Motor neuron (in vitro differentiated cells): Measurements from ENCODE around the gene MBD3. TPM values are rescaled to one million over a fixed set of nuclear protein-coding genes. Genes with fewer than 3 reads are reported as not detected.

Experiments
- ATAC-seq, 8 experiments: fragments of 200-7000 bp; cut with Tn5 transposase; replicated peaks in 6 of 8; 2 replicates each; pipeline ENCODE4 v1.8.0; 2021; ENCODE audit warnings: mild to moderate bottlenecking in 8 of 8, moderate library complexity in 8 of 8
- H3K27ac ChIP-seq, 2 donors: fragments of 250-450 bp; sonication (Bioruptor Pico); 2 replicates each; pipeline ENCODE4 v1.9.0; 2021; ENCODE audit warnings: antibody characterized with exemption in 2 of 2, mild to moderate bottlenecking in 2 of 2, moderate library complexity in 1 of 2
- H3K4me1 ChIP-seq, 2 donors: fragments of 250-450 bp; sonication (Bioruptor Pico); replicated peaks in 1 of 2; 2 replicates each; pipeline ENCODE4 v1.6.1; 2021; ENCODE audit warnings: antibody characterized with exemption in 2 of 2, mild to moderate bottlenecking in 2 of 2, moderate library complexity in 1 of 2
- H3K4me3 ChIP-seq, 5 donors: fragments of 250-450 bp; sonication (Bioruptor Pico); 2 replicates each; pipeline ENCODE4 v1.9.0; 2021; ENCODE audit warnings: antibody characterized with exemption in 5 of 5, mild to moderate bottlenecking in 5 of 5, moderate library complexity in 4 of 5
- WGBS, 10 experiments: fragments of 450-650 bp; shearing (Covaris generic); methylation state at CpG; one replicate each; pipeline ENCODE4 v1.0.0; 2022; 5-methylcytosine and 5-hydroxymethylcytosine counted together
- in situ Hi-C, 9 experiments: fragments of 400-800 bp; cut with MboI; loops; one replicate each; pipeline ENCODE4 v1.15.0; 2021; ENCODE audit warnings: low sequenced_read_pairs in 9 of 9, low pct_unique_long_range_greater_than_20kb in 2 of 9; ENCODE audit not compliant: unreplicated experiment in 9 of 9
- total RNA-seq, 8 experiments: library from RNA; unstranded; fragments of 300-600 nt; gene quantifications; 2 replicates each; pipeline versions ENCODE4 v1.2.3 to v1.2.4, GENCODE V29; 2022

The MBD3 gene
- total RNA-seq, 8 experiments from 2014 or later = 37.0 to 114 (median 54.7) TPM

DNA sequence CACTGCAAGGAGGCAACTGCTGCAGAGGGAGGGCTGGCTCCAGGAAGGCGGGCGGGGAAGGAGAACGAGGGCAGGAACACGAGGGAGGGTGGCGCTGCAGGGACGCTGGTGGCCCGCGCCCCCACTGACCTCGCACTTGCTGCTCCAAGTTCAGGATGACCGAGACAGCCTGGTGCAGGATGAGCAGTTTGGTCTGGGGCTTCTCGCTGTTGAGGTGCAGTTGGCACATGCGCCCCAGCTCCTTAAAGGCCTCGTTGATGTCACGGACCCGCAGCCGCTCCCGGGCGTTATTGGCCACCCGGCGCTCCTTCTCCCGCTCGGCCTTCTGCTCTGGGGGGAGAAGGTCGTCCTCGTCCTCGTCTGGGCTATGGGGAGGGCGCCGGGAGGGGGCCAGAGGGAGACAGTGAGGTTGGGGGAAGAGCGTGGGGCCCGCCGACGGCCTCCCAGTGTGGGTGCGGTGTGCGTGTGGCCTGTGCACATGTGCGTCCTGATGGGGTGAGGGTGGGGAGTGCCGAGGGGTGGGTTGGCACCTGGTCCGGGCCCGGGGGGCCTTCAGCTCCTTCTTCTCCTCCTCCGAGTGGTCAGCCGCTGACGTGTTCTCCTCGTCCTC is 22.6 kb upstream of the MBD3 start:
- no peaks in the 10 kb centered on the region for H3K4me1 ChIP-seq
- no peak overlapping the region for H3K4me3 ChIP-seq
- no peak overlapping the region for H3K27ac ChIP-seq
- ATAC-seq = no peak
- WGBS, 10 experiments = 70 to 100% (median 97%) methylated on average over 1 to 5 of the region's 41 CpGs; no CpG with 5 or more reads in 5 of the 10 experiments
- in situ Hi-C loops = no loop called here

DNA sequence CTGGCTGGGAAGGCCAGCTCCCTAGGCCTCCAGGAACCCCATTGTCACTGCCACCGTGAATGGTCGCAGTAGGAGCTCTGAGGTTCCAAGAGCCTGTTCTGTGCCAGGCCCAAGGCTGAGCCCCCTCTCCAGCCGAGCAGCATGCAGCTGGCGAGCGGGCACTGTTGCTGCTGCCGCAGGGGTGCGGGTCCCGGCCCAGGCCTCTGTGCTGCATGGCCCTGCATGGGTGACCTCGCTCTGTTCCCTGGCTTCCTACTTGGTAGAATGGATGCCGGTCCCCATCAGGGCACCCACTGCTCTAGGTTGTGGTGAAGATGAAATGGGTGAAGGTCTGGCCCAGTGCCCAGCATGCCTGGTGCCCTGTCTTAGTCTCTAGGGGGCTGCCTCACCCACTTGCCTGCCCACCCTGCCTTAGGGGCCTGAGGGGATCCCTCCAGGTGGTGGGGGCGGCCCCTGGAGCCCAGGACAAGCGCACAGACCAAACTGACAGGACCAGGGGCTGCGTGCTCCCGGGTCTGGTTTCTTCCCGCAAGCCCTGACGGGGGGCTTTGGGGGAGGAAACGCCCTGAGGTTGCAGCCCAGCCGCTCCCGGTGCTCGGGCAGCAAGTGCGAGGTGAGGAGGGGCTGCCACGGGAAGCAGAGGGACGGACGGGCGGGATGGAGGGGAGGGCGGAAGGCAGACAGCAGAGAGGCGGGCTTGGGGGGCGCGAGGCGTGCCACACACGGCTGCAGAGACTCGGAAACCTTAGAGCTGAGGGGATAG is 21.3 kb upstream of the MBD3 start:
- no peaks in the 10 kb centered on the region for H3K4me1 ChIP-seq
- in situ Hi-C loops = no loop called here
- H3K27ac ChIP-seq = no peak overlapping the region
- H3K4me3 ChIP-seq = no peak overlapping the region
- 100% methylated on average over 1 to 3 of the region's 32 CpGs; no CpG with 5 or more reads in 7 of the 10 experiments for WGBS, 10 experiments
- ATAC-seq = no peak

DNA sequence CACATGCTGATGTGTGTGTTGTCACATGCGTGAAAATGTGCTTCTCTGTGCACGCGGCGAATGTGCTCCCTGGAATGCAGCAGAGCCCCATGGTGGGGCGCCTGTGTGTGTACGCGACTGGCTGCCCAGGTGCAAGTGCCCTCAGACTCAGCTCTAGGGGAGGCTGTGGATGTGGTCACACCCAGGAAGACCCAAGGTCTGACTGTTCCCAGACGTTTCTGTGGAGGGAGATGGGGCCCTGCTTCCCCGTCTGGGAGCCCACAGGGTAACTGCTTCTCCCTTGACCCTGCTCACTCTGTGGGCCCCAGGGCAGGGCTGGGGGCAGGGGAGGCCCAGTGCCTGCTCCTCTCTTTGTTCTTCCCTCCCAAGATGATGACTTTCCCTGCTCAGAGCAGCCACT is 20.5 kb upstream of the MBD3 start:
- no peak overlapping the region for H3K27ac ChIP-seq
- no peaks in the 10 kb centered on the region for H3K4me1 ChIP-seq
- peak in 3 of 8 experiments; percentile 10 to 15 (median 14) for ATAC-seq
- H3K4me3 ChIP-seq = no peak overlapping the region
- in situ Hi-C loops = no loop called here
- no CpG with 5 or more reads among the region's 9 CpGs for WGBS, 10 experiments

DNA sequence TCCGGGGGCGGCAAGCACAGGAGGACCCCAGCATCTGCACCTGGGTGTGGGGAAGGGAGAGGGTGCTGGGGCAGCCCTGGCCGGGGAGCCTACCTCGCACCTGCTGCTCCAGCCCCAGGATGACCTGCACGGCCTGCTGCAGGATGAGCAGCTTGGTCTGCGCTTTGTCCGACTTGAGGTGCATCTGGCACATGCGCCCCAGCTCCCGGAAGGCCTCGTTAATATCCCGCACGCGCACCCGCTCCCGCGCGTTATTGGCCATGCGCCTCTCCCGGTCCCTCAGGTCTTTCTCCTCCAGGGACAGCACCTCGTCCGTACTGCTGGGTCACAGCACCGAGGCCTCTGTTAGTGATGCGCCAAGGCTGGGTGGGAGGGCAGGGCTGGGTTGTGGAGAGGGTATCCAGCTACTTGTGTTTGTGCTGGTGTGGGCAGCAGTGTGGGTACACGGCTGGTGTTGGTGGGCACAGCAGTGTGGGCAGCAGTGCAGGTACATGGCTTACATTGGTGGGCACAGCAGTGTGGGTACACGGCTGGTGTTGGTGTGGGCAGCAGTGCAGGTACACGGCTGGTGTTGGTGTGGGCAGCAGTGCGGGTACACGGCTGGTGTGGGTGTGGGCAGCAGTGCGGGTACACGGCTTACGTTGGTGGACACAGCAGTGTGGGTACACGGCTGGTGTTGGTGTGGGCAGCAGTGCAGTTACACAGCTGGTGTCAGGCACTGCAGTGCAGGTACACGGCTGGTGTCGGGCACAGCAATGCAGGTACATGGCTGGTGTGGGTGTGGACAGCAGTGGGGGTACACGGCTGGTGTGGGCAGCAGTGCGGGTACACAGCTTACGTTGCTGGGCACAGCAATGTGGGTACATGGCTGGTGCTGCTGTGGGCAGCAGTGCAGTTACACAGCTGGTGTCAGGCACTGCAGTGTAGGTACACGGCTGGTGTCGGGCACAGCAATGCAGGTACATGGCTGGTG is 19.7 kb upstream of the MBD3 start:
- Histone ChIP-seq H3K4me1 (no peaks in the 10 kb centered on the region), H3K27ac (no peak overlapping the region), H3K4me3 (no peak overlapping the region)
- ATAC-seq = peak in 3 of 8 experiments; percentile 2 to 10 (median 8)
- WGBS, 10 experiments = 90 to 100% (median 100%) methylated on average over 1 to 7 of the region's 39 CpGs; no CpG with 5 or more reads in 3 of the 10 experiments
- in situ Hi-C loops = no loop called here

DNA sequence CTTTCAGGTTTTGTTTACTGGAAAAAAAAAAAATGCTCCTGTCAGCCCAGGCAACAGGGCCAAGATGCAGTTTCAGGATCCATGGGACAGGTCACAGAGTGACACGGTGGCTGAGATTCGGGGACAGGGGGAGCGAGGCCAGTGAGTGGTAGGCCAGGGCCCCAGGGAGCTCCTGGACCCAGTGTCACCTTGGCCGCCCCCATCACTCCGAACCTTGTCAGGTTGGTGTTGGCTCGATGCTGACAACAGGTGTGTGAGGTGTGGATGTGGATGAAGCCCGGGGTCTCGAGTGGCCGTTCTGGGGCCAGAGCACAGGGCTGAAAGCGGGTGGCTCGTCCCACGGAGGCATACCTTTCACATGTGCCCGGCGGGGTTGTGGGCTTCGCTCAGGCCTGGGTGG is 18.7 kb upstream of the MBD3 start:
- peaks cover 0 to 2% of the 10 kb centered on the region in 2 donors for H3K4me1 ChIP-seq
- no peak for ATAC-seq
- in situ Hi-C loops = no loop called here
- H3K27ac ChIP-seq = no peak overlapping the region
- whole genome bisulfite sequencing, 10 experiments = 83 to 100% (median 100%) methylated on average over 1 to 5 of the region's 15 CpGs; no CpG with 5 or more reads in 5 of the 10 experiments
- no peak overlapping the region for H3K4me3 ChIP-seq

DNA sequence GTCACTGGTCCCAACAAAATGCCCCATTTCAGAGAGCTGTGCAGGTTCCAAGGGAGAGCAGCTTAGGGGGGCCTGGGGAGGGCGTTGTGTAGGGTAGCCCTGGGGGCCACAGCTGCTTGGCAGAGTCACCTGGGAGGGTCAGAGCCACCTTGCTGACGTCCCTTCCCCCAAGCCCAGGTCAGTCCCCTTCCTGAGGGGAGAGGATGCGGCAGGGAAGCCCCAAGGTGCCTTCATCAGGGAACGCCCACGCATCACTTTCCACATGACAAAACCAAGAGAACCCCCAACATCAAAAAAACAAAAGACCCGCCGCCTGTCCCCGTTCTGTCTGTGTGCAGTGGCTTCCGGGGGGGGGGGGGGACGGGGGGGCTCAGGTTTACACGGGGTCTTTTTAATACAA is 17.9 kb upstream of the MBD3 start:
- in situ Hi-C loops = no loop called here
- no CpG with 5 or more reads among the region's 11 CpGs for WGBS, 10 experiments
- no peak overlapping the region for H3K4me3 ChIP-seq
- no peak for ATAC-seq
- H3K27ac ChIP-seq = no peak overlapping the region
- H3K4me1 ChIP-seq = peaks cover 0 to 5% of the 10 kb centered on the region in 2 donors

- in situ Hi-C loops = no loop called here
- 80 to 100% (median 100%) methylated on average over 2 to 4 of the region's 16 CpGs; no CpG with 5 or more reads in 5 of the 10 experiments for WGBS, 10 experiments
- ATAC-seq = no peak
- Histone ChIP-seq H3K27ac (no peak overlapping the region), H3K4me1 (peaks cover 0 to 5% of the 10 kb centered on the region in 2 donors), H3K4me3 (no peak overlapping the region)
Observed at GRCh38 chr19:1609680-1610474, 17.2 kb upstream of the MBD3 start.

DNA sequence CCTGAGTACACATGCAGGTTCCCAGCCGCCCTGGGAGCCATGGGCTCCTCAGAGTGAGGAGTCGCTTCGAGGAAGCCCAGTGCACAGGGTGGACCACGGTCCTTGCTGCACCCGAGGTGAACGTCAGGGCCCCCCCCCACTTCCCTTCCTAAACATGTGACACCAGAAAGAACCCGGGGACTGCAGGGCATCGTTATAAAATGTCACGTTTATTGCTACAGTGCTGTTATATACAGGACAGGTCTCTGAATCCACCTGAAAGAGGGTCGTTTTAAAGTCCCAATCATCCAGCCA is 16.4 kb upstream of the MBD3 start:
- 0 to 78% (median 28%) methylated on average over 1 to 5 of the region's 10 CpGs; no CpG with 5 or more reads in 4 of the 10 experiments for WGBS, 10 experiments
- peaks cover 5 to 9% of the 10 kb centered on the region in 2 donors for H3K4me1 ChIP-seq
- no peak overlapping the region for H3K4me3 ChIP-seq
- in situ Hi-C loops = no loop called here
- ATAC-seq = no peak
- H3K27ac ChIP-seq = no peak overlapping the region

- in situ Hi-C loops = no loop called here
- WGBS, 10 experiments = 83 to 100% (median 100%) methylated on average over 1 to 7 of the region's 23 CpGs; no CpG with 5 or more reads in 5 of the 10 experiments
- Histone ChIP-seq H3K27ac (no peak overlapping the region), H3K4me1 (peaks cover 8 to 11% of the 10 kb centered on the region in 2 donors), H3K4me3 (no peak overlapping the region)
- no peak for ATAC-seq
Observed at GRCh38 chr19:1608359-1609102, 15.9 kb upstream of the MBD3 start.

- WGBS, 10 experiments = 0 to 80% (median 9%) methylated on average over 1 to 12 of the region's 16 CpGs; no CpG with 5 or more reads in 4 of the 10 experiments
- peak in 6 of 8 experiments; percentile 0 to 8 (median 3) for ATAC-seq
Observed at GRCh38 chr19:1606138-1606651, 13.5 kb upstream of the MBD3 start.

DNA sequence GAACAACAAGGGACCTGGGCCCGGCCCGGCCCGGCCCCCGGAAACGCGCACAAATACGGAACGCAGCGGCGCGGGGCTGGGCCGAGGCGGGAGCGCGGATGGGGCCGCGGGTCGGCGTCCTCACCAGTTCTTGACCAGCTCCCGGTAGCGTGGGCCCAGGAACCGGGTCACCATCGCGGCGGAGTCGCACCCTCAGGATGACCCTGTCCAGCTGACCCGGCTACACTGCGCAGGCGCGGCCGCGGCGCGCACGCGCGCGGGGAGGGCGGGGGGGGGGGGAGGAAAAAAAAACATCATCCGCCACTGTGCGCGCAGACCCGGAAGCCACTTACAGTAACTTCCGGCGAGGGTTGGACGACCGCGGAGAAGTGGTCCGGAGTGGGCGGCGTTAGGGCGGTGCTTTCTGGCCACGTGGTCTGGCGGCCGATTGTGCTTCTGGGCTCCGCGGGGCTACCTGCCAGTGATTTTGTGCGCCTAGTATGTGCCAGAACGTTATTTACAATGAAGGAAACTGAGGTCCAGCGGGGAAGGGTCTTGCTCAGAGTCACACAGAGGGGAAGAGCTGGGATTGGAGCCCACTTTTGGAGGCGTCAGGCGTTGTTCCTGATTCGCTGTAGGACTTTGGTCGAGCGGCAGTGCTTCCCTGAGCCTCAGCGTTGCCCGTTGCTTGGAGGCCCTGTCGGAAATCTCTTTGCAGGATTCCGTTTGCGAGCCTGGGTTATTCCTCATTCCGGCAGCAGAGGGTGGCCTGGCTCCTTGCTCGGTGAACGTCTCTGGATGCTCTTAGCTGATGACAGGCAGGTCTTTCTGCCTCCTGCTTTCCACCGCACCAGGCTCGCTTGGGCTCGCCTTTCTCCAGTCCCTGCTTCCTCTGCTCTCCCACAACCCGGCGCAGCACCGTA is 12.8 kb upstream of the MBD3 start, which contains the start of gene UQCR11:
Gene UQCR11, minus strand, starts transcription at position 227 of the 902 bp plus-strand sequence. Its CDS starts 53 bp downstream, at position 174.
- WGBS, 10 experiments = 0 to 5% (median 1%) methylated on average over 2 to 21 of the region's 79 CpGs; no CpG with 5 or more reads in 4 of the 10 experiments
- Histone ChIP-seq H3K27ac (peak within 1 kb of the TSS; percentile 88 to 92), H3K4me3 (peak within 1 kb of the TSS; percentile 89 to 99 (median 96)), H3K4me1 (peaks cover 8 to 17% of the 10 kb centered on the region in 2 donors)
- peak; percentile 86 to 94 (median 92) for ATAC-seq
- in situ Hi-C loops = no loop called here

More at GRCh38 chr19:1606138-1606651, 13.5 kb upstream of the MBD3 start:
- H3K4me3 ChIP-seq = peak overlapping the region; percentile 89 to 99 (median 96)
- H3K27ac ChIP-seq = peak overlapping the region; percentile 88 to 92
- in situ Hi-C loops = no loop called here
- H3K4me1 ChIP-seq = peaks cover 8 to 17% of the 10 kb centered on the region in 2 donors
